Hindlimb muscle (tissue), 1 donor: ENCODE results near the gene OR2T5. TPM values are rescaled to one million over a fixed set of nuclear protein-coding genes. Genes with fewer than 3 reads are reported as not detected.
"Not testable (repeated sequence)": the region's sequence is repeated elsewhere in the genome, so short reads cannot be mapped to it uniquely, and the experiment has no call there.

Source experiments
- DNase-seq: peaks from one replicate; pipeline ENCODE4 v3.0.0-alpha.2; 2013
- polyA plus RNA-seq: library from polyadenylated mRNA; unstranded; fragments of 120-200 nt; gene quantifications from one replicate; pipeline ENCODE4 v1.2.1, GENCODE V29; 2013; ENCODE audit not compliant: insufficient read length

OR2T5 gene
- polyA plus RNA-seq, 1 donor, result not detected

DNA sequence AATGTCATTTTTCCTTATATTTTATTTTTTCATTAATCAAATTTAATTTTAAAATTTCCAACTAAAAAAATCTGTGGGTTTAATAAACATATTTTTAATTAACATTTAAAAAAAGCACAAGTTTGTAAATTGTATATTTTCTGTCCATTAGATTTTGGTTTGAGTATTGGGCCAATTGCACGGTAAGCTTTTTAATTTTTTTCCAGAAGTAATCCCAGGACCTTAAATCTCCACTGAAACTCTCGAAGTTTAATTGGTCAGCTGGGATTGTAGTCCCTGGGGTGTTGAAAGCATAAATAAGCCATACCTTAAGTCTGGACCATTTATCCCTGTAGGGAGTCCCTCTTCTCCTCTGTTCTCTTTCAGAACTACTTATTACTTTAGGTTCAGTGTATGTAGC, 19.4 kb downstream of the OR2T5 start, which contains the start of gene OR2G6:
TSS of gene OR2G6 (plus strand) at position 301 of the 400 bp plus-strand sequence. CDS start 13,574 bp downstream, outside the sequence.
- not testable (repeated sequence) for DNase-seq

DNA sequence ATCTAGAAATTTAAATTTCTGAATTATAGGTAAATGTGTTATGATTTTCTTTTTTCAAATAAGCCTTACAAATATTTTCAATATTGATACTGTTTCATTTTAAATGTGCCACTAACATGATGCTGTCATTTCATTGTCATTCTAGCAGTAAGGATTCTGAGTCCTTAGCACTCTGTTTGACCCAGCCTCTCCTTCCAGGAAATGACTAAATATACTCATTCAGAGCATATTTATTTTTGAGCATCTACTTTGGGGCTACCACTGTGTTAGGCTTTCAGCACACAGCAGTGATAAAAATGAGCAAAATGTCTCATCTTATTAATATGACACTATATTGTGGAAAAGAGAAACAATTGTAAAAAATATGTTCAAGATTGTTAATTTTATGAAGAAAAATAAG, 21.8 kb downstream of the OR2T5 start:
- not testable (repeated sequence) for DNase-seq

DNA sequence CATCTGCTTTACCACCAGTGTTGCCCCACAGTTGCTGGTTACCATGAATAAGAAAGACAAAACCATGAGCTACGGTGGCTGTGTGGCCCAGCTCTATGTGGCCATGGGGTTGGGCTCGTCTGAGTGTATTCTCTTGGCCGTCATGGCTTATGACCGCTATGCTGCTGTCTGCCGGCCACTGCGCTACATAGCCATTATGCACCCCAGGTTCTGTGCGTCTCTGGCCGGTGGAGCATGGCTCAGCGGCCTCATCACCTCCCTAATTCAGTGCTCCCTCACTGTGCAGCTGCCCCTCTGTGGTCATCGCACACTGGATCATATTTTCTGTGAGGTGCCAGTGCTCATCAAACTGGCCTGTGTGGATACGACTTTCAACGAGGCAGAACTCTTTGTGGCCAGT, 33.5 kb downstream of the OR2T5 start:
- DNase-seq, result no peak

DNA sequence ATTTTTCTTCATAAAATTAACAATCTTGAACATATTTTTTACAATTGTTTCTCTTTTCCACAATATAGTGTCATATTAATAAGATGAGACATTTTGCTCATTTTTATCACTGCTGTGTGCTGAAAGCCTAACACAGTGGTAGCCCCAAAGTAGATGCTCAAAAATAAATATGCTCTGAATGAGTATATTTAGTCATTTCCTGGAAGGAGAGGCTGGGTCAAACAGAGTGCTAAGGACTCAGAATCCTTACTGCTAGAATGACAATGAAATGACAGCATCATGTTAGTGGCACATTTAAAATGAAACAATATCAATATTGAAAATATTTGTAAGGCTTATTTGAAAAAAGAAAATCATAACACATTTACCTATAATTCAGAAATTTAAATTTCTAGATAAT, 49.1 kb downstream of the OR2T5 start:
- DNase-seq, result not testable (repeated sequence)

Other genes with a start within 250 kb of the OR2T5 start
- gene OR2T33, start 210.6 kb upstream of the OR2T5 start, polyA plus RNA-seq, result not detected
- not detected for gene OR2T12, start 185.2 kb upstream of the OR2T5 start, polyA plus RNA-seq
- gene OR2M7, start 164.0 kb upstream of the OR2T5 start, polyA plus RNA-seq, result not detected
- not detected for gene OR14C36, start 139.8 kb upstream of the OR2T5 start, polyA plus RNA-seq
- gene OR2T4, start 126.9 kb upstream of the OR2T5 start, polyA plus RNA-seq, result not detected
- not detected for gene OR2T6, start 112.8 kb upstream of the OR2T5 start, polyA plus RNA-seq
- not detected for gene OR2T1, start 85.5 kb upstream of the OR2T5 start, polyA plus RNA-seq
- gene OR2T2, start 43.0 kb upstream of the OR2T5 start, polyA plus RNA-seq, result not detected
- not detected for gene OR2T3, start 15.2 kb upstream of the OR2T5 start, polyA plus RNA-seq
- gene OR2G6, start 19.5 kb downstream of the OR2T5 start, polyA plus RNA-seq, result not detected
- gene OR2T29, start 74.2 kb downstream of the OR2T5 start, polyA plus RNA-seq, result not detected
- gene OR2T34, start 86.2 kb downstream of the OR2T5 start, polyA plus RNA-seq, result not detected
- gene OR2T10, start 109.1 kb downstream of the OR2T5 start, polyA plus RNA-seq, result not detected
- gene OR2T11, start 146.5 kb downstream of the OR2T5 start, polyA plus RNA-seq, result not detected
- not detected for gene OR2T35, start 156.7 kb downstream of the OR2T5 start, polyA plus RNA-seq
- gene OR2T27, start 166.9 kb downstream of the OR2T5 start, polyA plus RNA-seq, result not detected
- not detected for gene OR14I1, start 214.2 kb downstream of the OR2T5 start, polyA plus RNA-seq